C4-2B (cell line): ENCODE results near the gene SLC34A1.

Experiments
- ZFX ChIP-seq: fragments of 450-650 bp; IDR thresholded peaks from 2 replicates; pipeline ENCODE4 v1.6.1; 2017
- TF ChIP-seq, protein P1 (sequence below): fragments of 450-650 bp; conservative IDR thresholded peaks from 2 replicates; pipeline ENCODE4 v1.5.1; 2017; ENCODE audit warnings: mild to moderate bottlenecking

DNA sequence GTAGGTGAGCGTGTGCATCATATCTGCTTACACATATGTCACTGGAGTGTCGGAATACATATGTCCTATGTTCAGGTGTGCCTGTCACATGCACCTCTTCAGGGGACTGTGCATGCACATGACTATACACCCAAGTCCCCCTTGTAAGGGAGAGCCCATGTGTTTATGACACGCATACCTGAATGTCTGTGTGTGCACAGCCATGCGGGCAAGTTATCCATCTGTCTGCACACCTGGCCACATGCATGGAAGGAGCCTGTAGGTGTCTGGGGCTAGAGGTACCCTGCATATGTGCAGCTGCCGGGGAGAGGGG, 27.1 kb upstream of the SLC34A1 start:
- TF ChIP-seq, protein P1, sequence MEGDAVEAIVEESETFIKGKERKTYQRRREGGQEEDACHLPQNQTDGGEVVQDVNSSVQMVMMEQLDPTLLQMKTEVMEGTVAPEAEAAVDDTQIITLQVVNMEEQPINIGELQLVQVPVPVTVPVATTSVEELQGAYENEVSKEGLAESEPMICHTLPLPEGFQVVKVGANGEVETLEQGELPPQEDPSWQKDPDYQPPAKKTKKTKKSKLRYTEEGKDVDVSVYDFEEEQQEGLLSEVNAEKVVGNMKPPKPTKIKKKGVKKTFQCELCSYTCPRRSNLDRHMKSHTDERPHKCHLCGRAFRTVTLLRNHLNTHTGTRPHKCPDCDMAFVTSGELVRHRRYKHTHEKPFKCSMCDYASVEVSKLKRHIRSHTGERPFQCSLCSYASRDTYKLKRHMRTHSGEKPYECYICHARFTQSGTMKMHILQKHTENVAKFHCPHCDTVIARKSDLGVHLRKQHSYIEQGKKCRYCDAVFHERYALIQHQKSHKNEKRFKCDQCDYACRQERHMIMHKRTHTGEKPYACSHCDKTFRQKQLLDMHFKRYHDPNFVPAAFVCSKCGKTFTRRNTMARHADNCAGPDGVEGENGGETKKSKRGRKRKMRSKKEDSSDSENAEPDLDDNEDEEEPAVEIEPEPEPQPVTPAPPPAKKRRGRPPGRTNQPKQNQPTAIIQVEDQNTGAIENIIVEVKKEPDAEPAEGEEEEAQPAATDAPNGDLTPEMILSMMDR: no peak
- TF ChIP-seq ZFX: no peak
